Stimulated activated naive B cell treated with anti-CD40 and anti-IgM and Interleukin-4, amounts not matched to agents 10 μg/mL and 1 μg/mL and 100 μg/mL, for 72 hours (primary cell): ENCODE measurements around the gene SARDH.
A peak's percentile ranks its signal among the peaks of the same experiment; 100 is the strongest.

Source experiments
- ATAC-seq, 2 donors: fragments of 150-1000 bp; cut with Tn5 transposase; replicated peaks; 2 replicates each; pipeline ENCODE4 v1.10.0; 2021; ENCODE audit warnings: moderate library complexity in 1 of 2
- DNase-seq: peaks from one replicate; pipeline ENCODE4 v3.0.0; 2021
- H3K27ac Mint-ChIP-seq: one replicate; pipeline ENCODE4 v1.8.0; 2022; ENCODE audit warnings: mild to moderate bottlenecking, mixed read lengths
- H3K27me3 Mint-ChIP-seq, 2 donors: one replicate each; pipeline ENCODE4 v1.8.0; 2022; ENCODE audit warnings: mixed read lengths in 2 of 2
- H3K36me3 Mint-ChIP-seq, 2 donors: one replicate each; pipeline ENCODE4 v1.8.0; 2022; ENCODE audit warnings: mixed read lengths in 2 of 2, mild to moderate bottlenecking in 1 of 2
- H3K4me1 Mint-ChIP-seq, 2 donors: one replicate each; pipeline ENCODE4 v1.8.0; 2022; ENCODE audit warnings: mixed read lengths in 2 of 2, mild to moderate bottlenecking in 1 of 2
- H3K4me3 Mint-ChIP-seq, 2 donors: one replicate each; pipeline ENCODE4 v1.8.0; 2022; ENCODE audit warnings: mild to moderate bottlenecking in 2 of 2, mixed read lengths in 2 of 2, moderate library complexity in 1 of 2
- H3K9me3 Mint-ChIP-seq, 2 donors: one replicate each; pipeline ENCODE4 v1.8.0; 2022; ENCODE audit warnings: mixed read lengths in 2 of 2, mild to moderate bottlenecking in 1 of 2

The SARDH gene

DNA sequence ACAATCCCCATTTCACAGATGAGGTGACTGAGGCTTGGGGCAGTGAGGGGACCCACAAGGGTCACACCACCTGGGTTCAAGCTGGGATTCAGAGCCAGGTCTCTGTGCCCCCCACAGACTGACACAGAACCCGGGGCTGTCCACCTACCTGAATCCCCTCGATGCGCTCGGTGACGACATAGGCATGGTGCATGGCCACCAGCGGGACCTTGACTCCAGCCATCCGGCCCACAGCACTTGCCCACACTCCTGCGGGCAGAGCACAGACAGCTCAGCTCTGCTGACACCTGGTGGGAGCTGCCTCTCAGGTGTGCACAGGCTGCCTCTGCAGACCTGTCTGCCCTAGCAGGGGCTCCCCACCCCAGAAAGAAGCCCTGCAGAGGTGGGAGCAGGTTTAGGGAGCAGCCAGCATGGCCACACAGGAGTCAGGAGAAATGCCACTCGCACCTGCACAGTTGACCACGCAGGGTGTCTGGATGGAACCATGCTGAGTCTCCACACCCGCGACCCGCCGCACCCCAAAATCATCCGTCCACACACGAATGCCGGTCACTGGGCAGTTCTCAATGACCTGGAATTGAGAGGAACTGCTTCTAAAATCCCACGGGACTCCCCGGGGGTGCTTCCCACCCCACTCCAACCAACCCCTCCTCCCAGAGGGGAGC, 8.4 kb downstream of the SARDH start:
- Mint-ChIP-seq H3K4me1 (peaks cover 12 to 27% of the 10 kb centered on the region in 2 donors), H3K27me3 (peaks cover 41 to 64% of the 10 kb centered on the region in 2 donors), H3K36me3 (no peaks in the 10 kb centered on the region), H3K27ac (no peak overlapping the region), H3K9me3 (no peaks in the 10 kb centered on the region), H3K4me3 (no peak overlapping the region)
- ATAC-seq: no peak
- no peak for DNase-seq

DNA sequence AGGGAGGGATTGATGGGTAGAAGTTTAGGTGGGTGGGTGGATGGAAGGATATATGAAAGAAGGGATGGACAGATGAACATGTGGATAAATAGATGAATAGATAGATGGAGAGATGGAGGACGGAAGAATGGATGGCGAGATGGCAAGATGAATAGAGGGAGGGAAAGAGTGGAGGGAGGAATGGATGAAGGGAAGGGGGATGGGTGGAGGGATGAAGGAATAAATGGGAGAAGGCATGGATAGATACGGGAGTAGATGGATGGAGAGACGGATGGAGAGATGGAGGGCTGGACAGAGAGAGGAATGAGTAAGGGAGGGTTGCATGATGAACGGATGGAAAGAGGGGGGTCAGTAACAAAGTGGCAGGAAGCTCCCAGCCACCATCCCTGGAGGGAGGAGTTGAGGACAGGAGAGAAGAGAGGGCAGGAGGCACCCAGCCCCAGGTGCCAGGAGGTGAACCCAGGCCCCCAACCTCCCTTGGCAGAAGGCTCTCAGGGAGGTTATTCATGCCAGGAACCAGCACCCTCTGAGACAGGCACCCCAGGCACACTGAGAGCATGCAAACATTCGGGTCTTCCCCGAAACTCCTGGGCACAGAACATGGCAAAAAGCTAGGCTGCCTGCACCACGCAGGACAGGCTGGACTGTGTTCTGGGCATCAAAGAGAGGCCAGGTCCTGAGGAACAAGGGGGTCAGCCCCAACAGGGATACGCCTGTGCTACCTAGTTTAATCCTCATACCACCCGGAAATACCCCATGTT, 9.1 kb downstream of the SARDH start:
- no peak for ATAC-seq
- no peak overlapping the region for H3K4me3 Mint-ChIP-seq

GRCh38 chr9:133727876-133728441, 10.2 kb downstream of the SARDH start:
- H3K4me3 Mint-ChIP-seq: no peak overlapping the region
- peaks cover 46 to 53% of the 10 kb centered on the region in 2 donors for H3K27me3 Mint-ChIP-seq
- H3K4me1 Mint-ChIP-seq: peaks cover 8 to 11% of the 10 kb centered on the region in 2 donors
- no peak for ATAC-seq
- H3K27ac Mint-ChIP-seq: no peak overlapping the region
- no peaks in the 10 kb centered on the region for H3K9me3 Mint-ChIP-seq
- DNase-seq: no peak
- H3K36me3 Mint-ChIP-seq: no peaks in the 10 kb centered on the region

More for the DNA sequence above, 9.1 kb downstream of the SARDH start:
- Mint-ChIP-seq H3K27me3 (peaks cover 39 to 60% of the 10 kb centered on the region in 2 donors), H3K36me3 (no peaks in the 10 kb centered on the region), H3K4me1 (peaks cover 8 to 20% of the 10 kb centered on the region in 2 donors), H3K27ac (no peak overlapping the region), H3K9me3 (no peaks in the 10 kb centered on the region)
- DNase-seq: no peak

DNA sequence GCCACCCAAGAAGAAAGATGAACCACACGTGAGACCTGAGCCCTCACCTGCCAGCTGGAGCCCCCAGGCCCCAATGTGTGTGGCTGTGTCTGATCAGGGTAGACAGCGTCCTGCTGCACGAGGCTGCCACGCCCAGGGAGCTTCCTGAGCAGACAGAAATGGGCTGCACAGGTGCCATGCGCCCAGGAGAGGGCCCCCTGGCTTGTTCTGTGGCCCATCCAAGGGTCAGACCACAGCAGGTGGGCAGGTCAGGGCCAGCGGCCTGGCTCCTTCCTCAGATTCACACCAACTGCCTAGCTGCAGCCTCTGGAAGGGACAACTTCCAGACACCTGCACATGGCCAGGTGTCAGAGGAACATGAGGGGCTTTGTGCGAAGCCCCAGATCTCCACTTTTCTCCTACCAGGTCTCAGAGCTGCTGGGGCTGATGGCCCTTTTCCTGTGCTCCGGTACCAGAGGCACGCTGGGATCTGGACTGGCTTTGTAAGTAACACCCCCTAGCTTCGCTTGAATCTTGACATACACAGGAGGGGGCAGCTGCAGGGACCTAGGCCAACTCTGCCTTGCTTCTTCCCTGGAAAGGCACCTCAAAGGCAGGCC, 10.8 kb downstream of the SARDH start:
- Mint-ChIP-seq H3K4me1 (peaks cover 6 to 11% of the 10 kb centered on the region in 2 donors), H3K4me3 (no peak overlapping the region), H3K36me3 (no peaks in the 10 kb centered on the region), H3K27me3 (peaks cover 44 to 52% of the 10 kb centered on the region in 2 donors), H3K9me3 (no peaks in the 10 kb centered on the region), H3K27ac (no peak overlapping the region)
- DNase-seq: no peak
- ATAC-seq: peak; percentile 35 to 58

- Mint-ChIP-seq H3K4me1 (peaks cover 6 to 11% of the 10 kb centered on the region in 2 donors), H3K27me3 (peaks cover 50 to 57% of the 10 kb centered on the region in 2 donors), H3K27ac (no peak overlapping the region), H3K9me3 (no peaks in the 10 kb centered on the region), H3K36me3 (no peaks in the 10 kb centered on the region), H3K4me3 (no peak overlapping the region)
- ATAC-seq (peak; percentile 79 to 81), DNase-seq (no peak)
These were observed 11.5 kb downstream of the SARDH start for GRCh38 chr9:133726401-133727276.

DNA sequence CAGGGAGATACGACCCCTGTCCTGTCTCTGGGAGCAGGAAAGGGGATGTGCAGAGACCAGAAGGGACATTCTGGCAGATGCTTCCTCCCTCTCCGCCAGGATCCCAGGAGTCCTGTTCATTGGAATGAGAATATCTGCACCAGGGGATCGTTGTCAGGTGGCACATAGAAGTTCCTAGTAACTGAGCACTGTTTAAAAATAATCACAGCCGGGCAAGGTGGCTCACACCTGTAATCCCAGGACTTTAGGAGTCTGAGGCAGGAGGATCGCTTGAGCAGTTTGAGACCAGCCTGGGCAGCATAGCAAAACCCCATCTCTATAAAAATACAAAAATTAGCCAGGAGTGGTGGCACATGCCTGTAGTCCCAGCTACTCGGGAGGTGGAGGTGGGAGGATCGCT, 12.3 kb downstream of the SARDH start:
- Mint-ChIP-seq H3K27ac (no peak overlapping the region), H3K4me3 (no peak overlapping the region), H3K27me3 (peaks cover 58 to 60% of the 10 kb centered on the region in 2 donors), H3K36me3 (no peaks in the 10 kb centered on the region), H3K4me1 (peaks cover 6 to 11% of the 10 kb centered on the region in 2 donors), H3K9me3 (peaks cover 0 to under 1% of the 10 kb centered on the region in 2 donors)
- ATAC-seq (no peak), DNase-seq (no peak)

GRCh38 chr9:133718563-133719315, 19.4 kb downstream of the SARDH start:
- H3K4me1 Mint-ChIP-seq: peaks cover 0 to 2% of the 10 kb centered on the region in 2 donors
- ATAC-seq (no peak), DNase-seq (no peak)
- H3K27me3 Mint-ChIP-seq: peaks cover 62 to 76% of the 10 kb centered on the region in 2 donors
- H3K27ac Mint-ChIP-seq: no peak overlapping the region
- no peak overlapping the region for H3K4me3 Mint-ChIP-seq
- peaks cover 4 to 10% of the 10 kb centered on the region in 2 donors for H3K36me3 Mint-ChIP-seq
- peaks cover 8 to 9% of the 10 kb centered on the region in 2 donors for H3K9me3 Mint-ChIP-seq

GRCh38 chr9:133717113-133718031, 20.8 kb downstream of the SARDH start:
- Mint-ChIP-seq H3K27ac (no peak overlapping the region), H3K36me3 (peaks cover 4 to 10% of the 10 kb centered on the region in 2 donors), H3K4me3 (no peak overlapping the region), H3K27me3 (peaks cover 58 to 78% of the 10 kb centered on the region in 2 donors), H3K4me1 (peaks cover 5 to 6% of the 10 kb centered on the region in 2 donors), H3K9me3 (peaks cover 8 to 9% of the 10 kb centered on the region in 2 donors)
- DNase-seq (no peak), ATAC-seq (no peak)

GRCh38 chr9:133716564-133717112, 21.5 kb downstream of the SARDH start:
- ATAC-seq (no peak), DNase-seq (no peak)
- Mint-ChIP-seq H3K4me1 (peaks cover 5 to 6% of the 10 kb centered on the region in 2 donors), H3K36me3 (peaks cover 4 to 10% of the 10 kb centered on the region in 2 donors), H3K27ac (no peak overlapping the region), H3K4me3 (no peak overlapping the region), H3K9me3 (peaks cover 8 to 9% of the 10 kb centered on the region in 2 donors), H3K27me3 (peaks cover 51 to 71% of the 10 kb centered on the region in 2 donors)

DNA sequence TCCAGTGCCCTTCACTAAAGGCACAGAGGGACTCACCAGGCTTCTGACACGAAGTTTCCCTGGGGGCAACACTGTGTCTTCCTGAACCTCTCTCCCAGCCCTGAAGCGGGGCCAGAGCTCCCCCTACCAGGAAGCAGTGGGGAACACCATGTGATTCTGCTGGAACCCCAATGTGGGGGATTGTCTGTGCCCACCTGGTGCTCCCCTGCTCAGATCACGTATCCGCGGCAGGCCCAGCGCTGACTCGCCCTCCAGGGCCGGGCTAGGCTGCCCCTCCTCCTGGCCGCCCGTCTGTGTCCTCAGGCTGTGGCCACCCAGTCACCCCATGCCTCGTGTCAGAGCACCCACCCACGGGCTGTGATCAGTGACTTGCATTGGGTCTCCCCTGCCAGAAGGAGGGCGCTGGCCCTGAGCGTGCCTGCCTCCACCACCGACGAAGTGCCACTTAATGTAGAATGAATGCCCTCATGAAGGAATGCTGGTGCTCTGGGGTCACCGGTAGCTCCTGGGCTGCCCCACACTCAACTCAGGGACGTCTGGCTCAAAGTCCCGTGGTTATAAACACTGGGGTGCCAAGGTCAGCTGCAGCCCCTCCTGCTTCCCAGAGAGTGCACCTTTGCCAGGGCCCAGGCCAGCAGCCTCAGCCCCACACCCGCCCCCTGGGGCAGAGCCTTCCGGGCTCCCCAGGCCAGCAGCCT, 22.1 kb downstream of the SARDH start:
- Mint-ChIP-seq H3K36me3 (peaks cover 4 to 10% of the 10 kb centered on the region in 2 donors), H3K4me3 (no peak overlapping the region)
- no peak for ATAC-seq

DNA sequence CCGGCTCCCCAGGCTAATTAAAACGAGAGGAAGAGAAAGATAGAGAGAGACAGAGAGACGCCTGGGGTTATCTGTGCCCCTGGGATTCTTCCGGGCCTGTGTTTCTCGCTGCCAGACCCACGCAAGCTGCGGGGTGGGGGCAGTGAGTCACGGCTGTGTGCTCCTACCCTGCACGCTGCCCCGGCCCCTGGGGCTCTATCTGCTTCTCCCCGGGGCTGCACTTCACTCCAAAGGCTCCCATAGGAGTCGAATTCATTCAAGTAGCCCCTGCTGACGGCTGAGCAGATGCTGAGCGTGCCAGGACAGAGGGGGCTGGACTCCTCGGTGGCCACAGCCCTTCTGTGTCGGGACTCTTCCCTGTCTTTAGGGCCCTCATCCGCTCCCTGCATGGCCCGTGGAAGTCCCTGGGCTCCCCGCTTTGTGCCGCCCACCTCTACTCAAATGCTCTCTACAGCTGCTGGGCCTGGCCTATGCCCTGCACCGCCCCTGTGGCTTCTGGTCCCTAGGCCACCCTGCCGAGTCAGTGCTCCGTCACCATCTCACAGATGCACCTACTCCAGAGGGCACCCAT, 22.8 kb downstream of the SARDH start:
- Mint-ChIP-seq H3K36me3 (peaks cover 4 to 6% of the 10 kb centered on the region in 2 donors), H3K4me3 (no peak overlapping the region), H3K9me3 (peaks cover 2 to 5% of the 10 kb centered on the region in 2 donors), H3K27ac (peak overlapping the region; percentile 26), H3K4me1 (peaks cover 5 to 6% of the 10 kb centered on the region in 2 donors), H3K27me3 (peaks cover 38 to 58% of the 10 kb centered on the region in 2 donors)
- DNase-seq (no peak), ATAC-seq (no peak)

More for the DNA sequence above, 22.1 kb downstream of the SARDH start:
- Mint-ChIP-seq H3K27ac (no peak overlapping the region), H3K27me3 (peaks cover 44 to 64% of the 10 kb centered on the region in 2 donors), H3K9me3 (peaks cover 8 to 9% of the 10 kb centered on the region in 2 donors), H3K4me1 (peaks cover 5 to 6% of the 10 kb centered on the region in 2 donors)
- DNase-seq: no peak
